H9 (cell line): ENCODE measurements around the gene FLVCR1. TPM values are rescaled to one million over a fixed set of nuclear protein-coding genes. Genes with fewer than 3 reads are reported as not detected.
A peak's percentile ranks its signal among the peaks of the same experiment; 100 is the strongest.

Experiments
- DNase-seq: peaks from one replicate; pipeline ENCODE4 v3.0.0-alpha.2; 2017
- H2AFZ ChIP-seq: one replicate; pipeline ENCODE4 v1.6.1; 2013; ENCODE audit warnings: mild to moderate bottlenecking, low read length, control low read depth, moderate library complexity
- H2AK5ac ChIP-seq: 2 replicates; pipeline ENCODE4 v1.6.1; 2013; ENCODE audit warnings: low read length, control low read depth, mixed read lengths; ENCODE audit not compliant: insufficient read length
- H2BK120ac ChIP-seq: one replicate; pipeline ENCODE4 v1.6.1; 2013; ENCODE audit warnings: low read depth, mild to moderate bottlenecking, low read length, control low read depth, inconsistent platforms; ENCODE audit not compliant: poor library complexity, severe bottlenecking
- H2BK12ac ChIP-seq: 2 replicates; pipeline ENCODE4 v1.6.1; 2013; ENCODE audit warnings: low read length, control low read depth, mixed read lengths, low read depth; ENCODE audit not compliant: insufficient read length
- H2BK15ac ChIP-seq: 2 replicates; pipeline ENCODE4 v1.6.1; 2013; ENCODE audit warnings: low read depth, low read length, control low read depth
- H2BK20ac ChIP-seq: one replicate; pipeline ENCODE4 v1.6.1; 2013; ENCODE audit warnings: low read depth, mild to moderate bottlenecking, low read length, control low read depth, inconsistent platforms; ENCODE audit not compliant: poor library complexity, severe bottlenecking
- H2BK5ac ChIP-seq: 2 replicates; pipeline ENCODE4 v1.6.1; 2013; ENCODE audit warnings: low read length, control low read depth, mixed read lengths; ENCODE audit not compliant: insufficient read length
- H3K14ac ChIP-seq: 2 replicates; pipeline ENCODE4 v1.6.1; 2013; ENCODE audit warnings: low read length, control low read depth; ENCODE audit not compliant: insufficient read depth
- H3K18ac ChIP-seq: 2 replicates; pipeline ENCODE4 v1.6.1; 2013; ENCODE audit warnings: low read depth, mild to moderate bottlenecking, mixed read lengths, low read length, control low read depth; ENCODE audit not compliant: insufficient read length
- H3K23ac ChIP-seq: 2 replicates; pipeline ENCODE4 v1.6.1; 2013; ENCODE audit warnings: low read length, control low read depth, mixed read lengths, low read depth; ENCODE audit not compliant: insufficient read length
- H3K23me2 ChIP-seq: 2 replicates; pipeline ENCODE4 v1.6.1; 2013; ENCODE audit warnings: low read depth, mild to moderate bottlenecking, mixed read lengths, low read length, control low read depth; ENCODE audit not compliant: insufficient read length, poor library complexity, severe bottlenecking
- H3K27ac ChIP-seq: 2 replicates; pipeline ENCODE4 v1.5.1; 2013; ENCODE audit warnings: low read length, control low read depth, mixed read lengths, low read depth; ENCODE audit not compliant: insufficient read length
- H3K27me3 ChIP-seq: 2 replicates; pipeline ENCODE4 v1.6.1; 2013; ENCODE audit warnings: low read length, control low read depth, inconsistent platforms; ENCODE audit not compliant: insufficient read depth
- H3K4ac ChIP-seq: 2 replicates; pipeline ENCODE4 v1.6.1; 2013; ENCODE audit warnings: low read depth, mild to moderate bottlenecking, control low read depth, inconsistent platforms, low read length, moderate library complexity
- H3K4me1 ChIP-seq: 2 replicates; pipeline ENCODE4 v1.6.1; 2013; ENCODE audit warnings: low read length, control low read depth, inconsistent platforms; ENCODE audit not compliant: insufficient read depth
- H3K4me2 ChIP-seq: 2 replicates; pipeline ENCODE4 v1.6.1; 2013; ENCODE audit warnings: low read length, control low read depth, mixed read lengths; ENCODE audit not compliant: insufficient read length, insufficient read depth
- H3K56ac ChIP-seq: 2 replicates; pipeline ENCODE4 v1.6.1; 2013; ENCODE audit warnings: low read depth, mild to moderate bottlenecking, mixed read lengths, low read length, control low read depth; ENCODE audit not compliant: insufficient read length
- H3K79me1 ChIP-seq: 2 replicates; pipeline ENCODE4 v1.6.1; 2013; ENCODE audit warnings: low read depth, mild to moderate bottlenecking, moderate library complexity, low read length, control low read depth, inconsistent platforms; ENCODE audit not compliant: insufficient read depth, poor library complexity, severe bottlenecking
- H3K79me2 ChIP-seq: 2 replicates; pipeline ENCODE4 v1.6.1; 2013; ENCODE audit warnings: low read length, control low read depth, inconsistent platforms; ENCODE audit not compliant: insufficient read depth
- H3K9ac ChIP-seq: 2 replicates; pipeline ENCODE4 v1.6.1; 2013; ENCODE audit warnings: low read length, control low read depth, mixed read lengths; ENCODE audit not compliant: insufficient read length; ENCODE audit errors: extremely low read depth
- H3K9me3 ChIP-seq: one replicate; pipeline ENCODE4 v1.6.1; 2013; ENCODE audit warnings: low read depth, low read length, inconsistent platforms; ENCODE audit not compliant: control insufficient read depth
- H3T11ph ChIP-seq: one replicate; pipeline ENCODE4 v1.6.1; 2013; ENCODE audit warnings: mild to moderate bottlenecking, low read length, control low read depth, inconsistent platforms
- H4K20me1 ChIP-seq: one replicate; pipeline ENCODE4 v1.6.1; 2013; ENCODE audit not compliant: control insufficient read depth, insufficient read length, insufficient read depth
- H4K5ac ChIP-seq: 2 replicates; pipeline ENCODE4 v1.6.1; 2013; ENCODE audit warnings: low read depth, mild to moderate bottlenecking, mixed read lengths, low read length, control low read depth; ENCODE audit not compliant: insufficient read length
- H4K8ac ChIP-seq: replicated peaks from 2 replicates; pipeline ENCODE4 v1.6.1; 2013; ENCODE audit warnings: low read length, control low read depth, mixed read lengths, low read depth; ENCODE audit not compliant: insufficient read length
- H4K91ac ChIP-seq: 2 replicates; pipeline ENCODE4 v1.6.1; 2013; ENCODE audit warnings: low read depth, mild to moderate bottlenecking, moderate library complexity, mixed read lengths, low read length, control low read depth; ENCODE audit not compliant: insufficient read length
- H3K27ac Mint-ChIP-seq, 3 experiments: 2 replicates in 2 of 3; 3 replicates in 1 of 3; pipeline ENCODE4 v1.8.0; 2020 to 2021; ENCODE audit warnings: mixed read lengths in 3 of 3, mild to moderate bottlenecking in 1 of 3, moderate library complexity in 1 of 3
- H3K27me3 Mint-ChIP-seq: 2 replicates; pipeline ENCODE4 v1.8.0; 2021; ENCODE audit warnings: low read depth, mild to moderate bottlenecking, moderate library complexity, mixed read lengths
- H3K36me3 Mint-ChIP-seq, 3 experiments: 2 replicates in 2 of 3; 3 replicates in 1 of 3; pipeline ENCODE4 v1.8.0; 2020 to 2021; ENCODE audit warnings: low read depth in 3 of 3, mixed read lengths in 3 of 3; ENCODE audit not compliant: insufficient read depth in 1 of 3
- H3K4me1 Mint-ChIP-seq, 2 experiments: 2 replicates each; pipeline ENCODE4 v1.8.0; 2020; ENCODE audit warnings: mixed read lengths in 2 of 2
- H3K4me3 Mint-ChIP-seq, 2 experiments: 2 replicates in 1 of 2; 3 replicates in 1 of 2; pipeline ENCODE4 v1.8.0; 2020 to 2021; ENCODE audit warnings: mild to moderate bottlenecking in 2 of 2, mixed read lengths in 2 of 2, moderate library complexity in 1 of 2
- H3K9me3 Mint-ChIP-seq, 2 experiments: 2 replicates in 1 of 2; 3 replicates in 1 of 2; pipeline ENCODE4 v1.8.0; 2020; ENCODE audit warnings: mild to moderate bottlenecking in 2 of 2, mixed read lengths in 2 of 2, moderate library complexity in 1 of 2
- CTCF ChIP-seq: fragments of 200-600 bp; sonication (generic); conservative IDR thresholded peaks from 3 replicates; pipeline ENCODE4 v1.8.0; 2021; ENCODE audit warnings: antibody characterized with exemption, mild to moderate bottlenecking
- WGBS: extraction: QIAGEN DNeasy Blood & Tissue Kit; methylation state at CpG from one replicate; pipeline ENCODE4 v1.1.7; 2013; ENCODE audit warnings: missing lambda C conversion rate, low lambda C conversion rate, mixed read lengths; ENCODE audit not compliant: insufficient read length; ENCODE audit errors: extremely low coverage; 5-methylcytosine and 5-hydroxymethylcytosine counted together
- total RNA-seq: library from RNA; stranded (reverse); gene quantifications from 2 replicates; pipeline ENCODE4 v1.2.1, GENCODE V29; 2021

FLVCR1 gene
- total RNA-seq, 1 experiment from 2014 or later, result 55.2 TPM

GRCh38 chr1:212814537-212815334, 43.3 kb upstream of the FLVCR1 start:
- no peak overlapping the region for H3K4me3 Mint-ChIP-seq
- no peaks in the 10 kb centered on the region for H3K9me3 ChIP-seq
- no peak overlapping the region for H3K56ac ChIP-seq
- H3K4me1 Mint-ChIP-seq, result peaks cover 11% of the 10 kb centered on the region in 2 experiments
- H3K9ac ChIP-seq, result no peak overlapping the region
- H2BK15ac ChIP-seq, result 0 out of 2 replicates have a peak overlapping the region, but pooled peaks have one; percentile 69
- H3K79me1 ChIP-seq, result no peaks in the 10 kb centered on the region
- H3K79me2 ChIP-seq, result no peaks in the 10 kb centered on the region
- no peak overlapping the region for H3K18ac ChIP-seq
- no peak overlapping the region for H3T11ph ChIP-seq
- H3K27ac ChIP-seq, result no peak overlapping the region
- peak; percentile 65 for TF ChIP-seq CTCF
- H4K5ac ChIP-seq, result no peak overlapping the region
- H2BK120ac ChIP-seq, result no peak overlapping the region
- H3K4ac ChIP-seq, result no peak overlapping the region
- no peak for DNase-seq
- peak overlapping the region in 2 of 3 experiments; percentile 30 to 84; a peak in 3 of 7 replicates for H3K27ac Mint-ChIP-seq
- H4K91ac ChIP-seq, result no peak overlapping the region
- H4K8ac ChIP-seq, result no peak overlapping the region
- peaks cover 0 to 2% (median 0%) of the 10 kb centered on the region in 3 experiments; a peak in 2 of 7 replicates for H3K36me3 Mint-ChIP-seq
- H3K23me2 ChIP-seq, result no peaks in the 10 kb centered on the region
- no peaks in the 10 kb centered on the region; the same call in 1 of the 2 replicates for H3K27me3 Mint-ChIP-seq
- H2BK20ac ChIP-seq, result no peak overlapping the region
- 0 out of 2 replicates have a peak, but pooled peaks cover 3% of the 10 kb centered on the region for H3K4me1 ChIP-seq
- H2AK5ac ChIP-seq, result no peak overlapping the region
- H3K9me3 Mint-ChIP-seq, result no peaks in the 10 kb centered on the region
- no peak overlapping the region for H2AFZ ChIP-seq
- no peak overlapping the region for H3K14ac ChIP-seq
- no peak overlapping the region for H2BK12ac ChIP-seq
- no peaks in the 10 kb centered on the region for H3K27me3 ChIP-seq
- no CpG with 5 or more reads among the region's 5 CpGs for WGBS
- H3K4me2 ChIP-seq, result no peak overlapping the region
- H2BK5ac ChIP-seq, result no peak overlapping the region
- H3K23ac ChIP-seq, result no peak overlapping the region
- H4K20me1 ChIP-seq, result no peaks in the 10 kb centered on the region
